A673 (cell line): Measurements from ENCODE around the gene STX7. TPM values are rescaled to one million over a fixed set of nuclear protein-coding genes. Genes with fewer than 3 reads are reported as not detected.
"Not testable (repeated sequence)": the region's sequence is repeated elsewhere in the genome, so short reads cannot be mapped to it uniquely, and the experiment has no call there.

Experiments used
- BruUV-seq: library from RNA; stranded (reverse); fragments of 400-500 nt; replicated peaks from 2 replicates; lab custom pipeline; 2021; lab: Mats Ljungman, UMichigan
- CTCF ChIA-PET: fragments of 300-600 bp; sonication (Branson Sonifier 250); formaldehyde crosslinking; loops from one replicate; lab custom pipeline; 2022; ENCODE audit warnings: antibody characterized with exemption; lab: Charles Lee
- POLR2A ChIA-PET: fragments of 300-600 bp; sonication (Branson Sonifier 250); formaldehyde crosslinking; loops from one replicate; lab custom pipeline; 2022; ENCODE audit warnings: antibody characterized with exemption; ENCODE audit not compliant: low non-redundant PET; lab: Charles Lee
- DNase-seq: peaks from one replicate; pipeline ENCODE4 v3.0.0-alpha.2; 2015; ENCODE audit warnings: low spot score
- H3K27ac ChIP-seq: fragments of 200-600 bp; sonication (generic); 2 replicates; pipeline ENCODE4 v1.5.1; 2016; ENCODE audit warnings: mixed run types, low read depth, mild to moderate bottlenecking, mixed read lengths, antibody characterized with exemption, low read length; ENCODE audit not compliant: poor library complexity, severe bottlenecking
- H3K27me3 ChIP-seq: fragments of 200-600 bp; sonication (generic); replicated peaks from 2 replicates; pipeline ENCODE4 v1.6.1; 2017; ENCODE audit warnings: mixed run types, low read depth, mild to moderate bottlenecking, mixed read lengths, antibody characterized with exemption, low read length; ENCODE audit not compliant: insufficient read depth, poor library complexity
- H3K36me3 ChIP-seq: fragments of 200-600 bp; sonication (generic); 2 replicates; pipeline ENCODE4 v1.6.1; 2016; ENCODE audit warnings: mixed run types, mild to moderate bottlenecking, mixed read lengths, antibody characterized with exemption, low read length; ENCODE audit not compliant: insufficient read depth, poor library complexity, severe bottlenecking
- H3K4me1 ChIP-seq: fragments of 200-600 bp; sonication (generic); 2 replicates; pipeline ENCODE4 v1.6.1; 2017; ENCODE audit warnings: mixed run types, mild to moderate bottlenecking, mixed read lengths, antibody characterized with exemption, low read length; ENCODE audit not compliant: insufficient read depth, poor library complexity, severe bottlenecking
- H3K4me3 ChIP-seq: fragments of 200-600 bp; sonication (generic); 2 replicates; pipeline ENCODE4 v1.5.1; 2016; ENCODE audit warnings: low read depth, mixed run types, mild to moderate bottlenecking, mixed read lengths, low read length; ENCODE audit not compliant: poor library complexity, severe bottlenecking
- H3K9me3 ChIP-seq: fragments of 200-600 bp; sonication (generic); 2 replicates; pipeline ENCODE4 v1.6.1; 2016; ENCODE audit warnings: mixed run types, low read depth, mild to moderate bottlenecking, mixed read lengths, antibody characterized with exemption, low read length; ENCODE audit not compliant: poor library complexity, severe bottlenecking
- EZH2 ChIP-seq: fragments of 200-600 bp; sonication (generic); IDR thresholded peaks from 2 replicates; pipeline ENCODE4 v1.6.1; 2017; ENCODE audit warnings: borderline replicate concordance, low read depth, mild to moderate bottlenecking, mixed read lengths, antibody characterized with exemption, low read length; ENCODE audit not compliant: poor library complexity, severe bottlenecking
- intact Hi-C: fragments of 100-400 bp; cut with micrococcal nuclease; formaldehyde crosslinking; loops from one replicate; pipeline ENCODE4 v1.10.0; 2022; ENCODE audit not compliant: unreplicated experiment
- total RNA-seq: library from RNA; stranded (reverse); gene quantifications from 2 replicates; pipeline ENCODE4 v1.2.3, GENCODE V29; 2021
- TF ChIP-seq, protein P1 (sequence below): fragments of 300-800, 200-600 bp; sonication (generic); conservative IDR thresholded peaks from 2 replicates; pipeline ENCODE4 v1.5.1; 2017; ENCODE audit warnings: low read depth, mild to moderate bottlenecking, antibody characterized with exemption, low read length, moderate library complexity, mixed read lengths

The STX7 gene
- total RNA-seq, 1 experiment from 2014 or later = 19.5 TPM

DNA sequence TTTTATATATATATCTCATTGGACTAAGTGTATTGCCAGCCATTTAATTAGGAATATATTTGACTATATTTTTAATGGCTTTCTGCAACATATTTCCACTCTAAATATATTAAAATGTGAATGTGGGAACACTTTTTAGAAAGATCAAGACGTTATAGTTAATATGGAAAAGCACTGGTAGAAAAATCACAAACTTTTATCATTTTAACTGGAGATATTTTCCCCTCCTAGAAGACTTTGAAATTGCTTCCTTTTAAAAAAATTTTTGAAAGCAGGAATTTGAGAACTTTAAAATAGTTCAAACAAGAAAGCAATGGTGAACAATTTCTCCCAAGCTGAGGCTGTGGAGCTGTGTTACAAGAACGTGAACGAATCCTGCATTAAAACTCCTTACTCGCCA is 25.1 kb upstream of the STX7 start, which contains the start of gene TAAR9:
TSS of gene TAAR9 (plus strand) at position 301 of the 400 bp plus-strand sequence. CDS start at position 314, 13 bp downstream.
- no TSS peak for BruUV-seq
- Histone ChIP-seq H3K4me3 (no peak within 1 kb of the TSS), H3K9me3 (no peaks in the 10 kb centered on the region), H3K27me3 (peaks cover 65% of the 10 kb centered on the region), H3K27ac (no peak within 1 kb of the TSS), H3K4me1 (no peaks in the 10 kb centered on the region), H3K36me3 (no peaks in the 10 kb centered on the region)
- DNase-seq = no peak
- CTCF ChIA-PET = no interaction called here
- TF ChIP-seq EZH2 = no peak
- TF ChIP-seq, protein P1, sequence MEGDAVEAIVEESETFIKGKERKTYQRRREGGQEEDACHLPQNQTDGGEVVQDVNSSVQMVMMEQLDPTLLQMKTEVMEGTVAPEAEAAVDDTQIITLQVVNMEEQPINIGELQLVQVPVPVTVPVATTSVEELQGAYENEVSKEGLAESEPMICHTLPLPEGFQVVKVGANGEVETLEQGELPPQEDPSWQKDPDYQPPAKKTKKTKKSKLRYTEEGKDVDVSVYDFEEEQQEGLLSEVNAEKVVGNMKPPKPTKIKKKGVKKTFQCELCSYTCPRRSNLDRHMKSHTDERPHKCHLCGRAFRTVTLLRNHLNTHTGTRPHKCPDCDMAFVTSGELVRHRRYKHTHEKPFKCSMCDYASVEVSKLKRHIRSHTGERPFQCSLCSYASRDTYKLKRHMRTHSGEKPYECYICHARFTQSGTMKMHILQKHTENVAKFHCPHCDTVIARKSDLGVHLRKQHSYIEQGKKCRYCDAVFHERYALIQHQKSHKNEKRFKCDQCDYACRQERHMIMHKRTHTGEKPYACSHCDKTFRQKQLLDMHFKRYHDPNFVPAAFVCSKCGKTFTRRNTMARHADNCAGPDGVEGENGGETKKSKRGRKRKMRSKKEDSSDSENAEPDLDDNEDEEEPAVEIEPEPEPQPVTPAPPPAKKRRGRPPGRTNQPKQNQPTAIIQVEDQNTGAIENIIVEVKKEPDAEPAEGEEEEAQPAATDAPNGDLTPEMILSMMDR = no peak
- POLR2A ChIA-PET = no interaction called here
- intact Hi-C loops = loop anchor here (5.0 kb wide), 1 partner anchor 129 kb away; no protein-coding TSS in a partner anchor

DNA sequence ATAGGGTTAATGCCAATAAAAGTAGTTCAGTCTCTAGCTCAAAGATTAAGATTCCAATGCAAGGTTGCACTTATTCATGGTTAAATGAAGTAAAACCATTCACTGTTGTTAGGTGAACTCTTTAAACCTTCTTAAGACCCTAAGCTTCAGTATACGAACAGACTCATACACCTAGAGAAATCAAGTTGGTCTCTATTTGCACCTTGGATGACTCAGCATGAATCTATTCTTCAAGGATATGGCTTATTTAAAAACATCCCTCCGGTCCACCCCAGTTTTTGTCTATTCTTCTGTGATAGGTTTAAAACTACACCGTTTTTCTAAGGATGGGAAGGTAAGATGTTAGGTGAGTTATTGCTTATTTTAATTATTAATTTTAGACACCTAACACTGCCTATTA is 24.2 kb upstream of the STX7 start:
- Histone ChIP-seq H3K36me3 (no peaks in the 10 kb centered on the region), H3K9me3 (no peaks in the 10 kb centered on the region), H3K4me1 (no peaks in the 10 kb centered on the region), H3K27me3 (peaks cover 57% of the 10 kb centered on the region), H3K27ac (no peak overlapping the region), H3K4me3 (no peak overlapping the region)
- ChIA-PET CTCF (no interaction called here), POLR2A (no interaction called here)
- no peak for DNase-seq
- BruUV-seq = no TSS peak
- TF ChIP-seq, protein P1 = no peak
- no peak for TF ChIP-seq EZH2
- intact Hi-C loops = loop anchor here (5.0 kb wide), 1 partner anchor 130 kb away; no protein-coding TSS in a partner anchor

DNA sequence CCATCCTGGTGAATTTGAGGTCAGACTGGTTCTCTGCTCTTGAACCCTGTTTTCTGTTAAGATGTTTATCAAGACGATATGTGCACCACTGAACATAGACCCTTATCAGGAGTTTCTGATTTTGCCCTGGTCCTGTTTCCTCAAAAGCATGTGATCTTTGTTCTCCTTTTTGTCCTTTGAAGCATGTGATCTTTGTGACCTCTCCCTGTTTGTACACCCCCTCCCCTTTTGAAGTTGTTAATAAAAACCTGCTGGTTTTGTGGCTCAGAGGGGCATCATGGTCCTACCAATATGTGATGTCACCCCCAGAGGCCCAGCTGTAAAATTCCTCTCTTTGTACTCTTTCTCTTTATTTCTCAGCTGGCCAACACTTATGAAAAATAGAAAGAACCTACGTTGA is 21.6 kb upstream of the STX7 start:
- H3K9me3 ChIP-seq, intact Hi-C loops, POLR2A ChIA-PET, H3K27ac ChIP-seq, DNase-seq, CTCF ChIA-PET, BruUV-seq, H3K36me3 ChIP-seq, H3K4me3 ChIP-seq, H3K4me1 ChIP-seq: not testable (repeated sequence)
- H3K27me3 ChIP-seq = peaks cover 31% of the 10 kb centered on the region
